Measurements from ENCODE around the gene PRICKLE3.

Gene PRICKLE3

GRCh38 chrX:49186125-49187027 lies at the start of gene PRICKLE3:
Gene PRICKLE3, minus strand, starts transcription at chrX:49186373. Its CDS starts 76 bp downstream, at chrX:49186297.
- no peak for TF ChIP-seq CTCF (IDR thresholded peaks at IDR 0.05; ENCODE audit: low read depth, low read length)
- H3K4me3 ChIP-seq (ENCODE audit: low read depth, low read length) = peak within 1 kb of the TSS; percentile 67

- no peak for TF ChIP-seq CTCF (IDR thresholded peaks at IDR 0.05; ENCODE audit: low read depth, low read length)
These were observed 47.8 kb upstream of the PRICKLE3 start for GRCh38 chrX:49233887-49234555.

GRCh38 chrX:49233176-49233575 lies 47.0 kb upstream of the PRICKLE3 start, which contains the start of gene CACNA1F:
Gene CACNA1F, minus strand, starts transcription at chrX:49233340. Its CDS starts 31 bp downstream, at chrX:49233309.
- no peak within 1 kb of the TSS for H3K4me3 ChIP-seq (ENCODE audit: low read depth, low read length)
- TF ChIP-seq CTCF (IDR thresholded peaks at IDR 0.05; ENCODE audit: low read depth, low read length) = no peak

More at GRCh38 chrX:49233887-49234555, 47.8 kb upstream of the PRICKLE3 start:
- no peak overlapping the region for H3K4me3 ChIP-seq (ENCODE audit: low read depth, low read length)

- no peak for TF ChIP-seq CTCF (IDR thresholded peaks at IDR 0.05; ENCODE audit: low read depth, low read length)
- H3K4me3 ChIP-seq (ENCODE audit: low read depth, low read length) = no peak overlapping the region
These were observed 46.4 kb upstream of the PRICKLE3 start for GRCh38 chrX:49232525-49232924.

- TF ChIP-seq CTCF (IDR thresholded peaks at IDR 0.05; ENCODE audit: low read depth, low read length) = no peak
- no peak overlapping the region for H3K4me3 ChIP-seq (ENCODE audit: low read depth, low read length)
These were observed 45.3 kb upstream of the PRICKLE3 start for GRCh38 chrX:49231333-49232000.

GRCh38 chrX:49230500-49231232 lies 44.5 kb upstream of the PRICKLE3 start:
- H3K4me3 ChIP-seq (ENCODE audit: low read depth, low read length) = no peak overlapping the region
- no peak for TF ChIP-seq CTCF (IDR thresholded peaks at IDR 0.05; ENCODE audit: low read depth, low read length)
